Neural cell (in vitro differentiated cells): ENCODE data around the gene P2RY8. TPM values are rescaled to one million over a fixed set of nuclear protein-coding genes. Genes with fewer than 3 reads are reported as not detected.

Experiments used
- H2AFZ ChIP-seq: fragments of 200-600, 300-800 bp; sonication (generic), shearing (Covaris generic); 2 replicates; pipeline ENCODE4 v1.6.0; 2014; ENCODE audit warnings: low read depth, mild to moderate bottlenecking, antibody characterized with exemption, low read length, moderate library complexity
- H3F3A ChIP-seq: fragments of 200-600 bp; shearing (Covaris generic); 2 replicates; pipeline ENCODE4 v1.6.1; 2016; ENCODE audit warnings: mild to moderate bottlenecking, moderate library complexity, mixed read lengths, antibody characterized with exemption, low read length; ENCODE audit not compliant: insufficient read depth, poor library complexity, severe bottlenecking
- H3K27ac ChIP-seq: fragments of 200-600, 300-800 bp; sonication (generic), shearing (Covaris generic); 2 replicates; pipeline ENCODE4 v1.5.1; 2014; ENCODE audit warnings: mild to moderate bottlenecking, low read length, moderate library complexity
- H3K27me3 ChIP-seq: fragments of 300-800, 200-600 bp; sonication (generic), shearing (Covaris generic); 2 replicates; pipeline ENCODE4 v1.6.0; 2014; ENCODE audit warnings: mild to moderate bottlenecking, low read depth, low read length, moderate library complexity; ENCODE audit not compliant: insufficient read depth
- H3K36me3 ChIP-seq: fragments of 300-800, 200-600 bp; sonication (generic), shearing (Covaris generic); 2 replicates; pipeline ENCODE4 v1.5.1; 2014; ENCODE audit warnings: mild to moderate bottlenecking, antibody characterized with exemption, low read length, moderate library complexity; ENCODE audit not compliant: insufficient read depth
- H3K4me2 ChIP-seq: fragments of 300-800, 200-600 bp; sonication (generic), shearing (Covaris generic); 2 replicates; pipeline ENCODE4 v1.6.0; 2014; ENCODE audit warnings: mild to moderate bottlenecking, low read length
- H3K4me3 ChIP-seq: fragments of 300-800, 200-600 bp; sonication (generic), shearing (Covaris generic); 2 replicates; pipeline ENCODE4 v1.5.1; 2014; ENCODE audit warnings: mild to moderate bottlenecking, low read length, moderate library complexity
- H3K79me2 ChIP-seq: fragments of 200-600 bp; shearing (Covaris generic); replicated peaks from 2 replicates; pipeline ENCODE4 v1.6.0; 2014; ENCODE audit warnings: mild to moderate bottlenecking, low read length, moderate library complexity; ENCODE audit not compliant: insufficient read depth
- H3K9ac ChIP-seq: fragments of 300-800, 200-600 bp; sonication (generic), shearing (Covaris generic); 2 replicates; pipeline ENCODE4 v1.6.1; 2016; ENCODE audit warnings: mild to moderate bottlenecking, low read length, mixed read lengths
- H3K9me2 ChIP-seq: fragments of 200-600 bp; shearing (Covaris generic); 2 replicates; pipeline ENCODE4 v1.6.1; 2016; ENCODE audit warnings: mild to moderate bottlenecking, low read length, mixed read lengths; ENCODE audit not compliant: insufficient read depth
- H3K9me3 ChIP-seq: fragments of 200-600, 300-800 bp; sonication (generic), shearing (Covaris generic); 2 replicates; pipeline ENCODE4 v1.6.1; 2016; ENCODE audit warnings: mild to moderate bottlenecking, mixed run types, low read length, moderate library complexity, mixed read lengths
- H4K20me1 ChIP-seq: fragments of 200-600 bp; shearing (Covaris generic); 2 replicates; pipeline ENCODE4 v1.6.1; 2016; ENCODE audit warnings: mild to moderate bottlenecking, mixed run types; ENCODE audit not compliant: insufficient read depth
- EP300 ChIP-seq: fragments of 450-650 bp; conservative IDR thresholded peaks from 2 replicates; pipeline ENCODE4 v1.6.1; 2014; ENCODE audit warnings: antibody characterized with exemption, mild to moderate bottlenecking, moderate library complexity; ENCODE audit not compliant: poor library complexity, severe bottlenecking
- EZH2 ChIP-seq: fragments of 200-600, 300-800 bp; shearing (Covaris generic), sonication (generic); IDR thresholded peaks from 2 replicates; pipeline ENCODE4 v1.6.1; 2014; ENCODE audit warnings: antibody characterized with exemption, low read length, borderline replicate concordance, mild to moderate bottlenecking; ENCODE audit not compliant: insufficient read depth, poor library complexity, severe bottlenecking
- MXI1 ChIP-seq: fragments of 450-650 bp; conservative IDR thresholded peaks from 2 replicates; pipeline ENCODE4 v1.6.1; 2014; ENCODE audit warnings: antibody characterized with exemption, mild to moderate bottlenecking; ENCODE audit not compliant: poor library complexity, severe bottlenecking
- POLR2AphosphoS5 ChIP-seq: IDR thresholded peaks from 2 replicates; pipeline ENCODE4 v1.6.1; 2012
- RAD21 ChIP-seq: fragments of 450-650 bp; conservative IDR thresholded peaks from 2 replicates; pipeline ENCODE4 v1.6.1; 2014; ENCODE audit warnings: antibody characterized with exemption, mild to moderate bottlenecking, moderate library complexity
- SMC3 ChIP-seq: fragments of 450-650 bp; conservative IDR thresholded peaks from 2 replicates; pipeline ENCODE4 v1.6.1; 2014; ENCODE audit warnings: antibody characterized with exemption, mild to moderate bottlenecking, moderate library complexity; ENCODE audit not compliant: poor library complexity
- TAF1 ChIP-seq: IDR thresholded peaks from 2 replicates; pipeline ENCODE4 v1.6.1; 2012; ENCODE audit warnings: low read depth
- polyA plus RNA-seq: library from polyadenylated mRNA; depleted of rRNA; stranded (reverse); fragments of >200 nt; gene quantifications from 2 replicates; pipeline ENCODE4 v1.2.3, GENCODE V29; 2014
- TF ChIP-seq, protein P1 (sequence below): IDR thresholded peaks from 2 replicates; pipeline ENCODE4 v1.6.1; 2012; ENCODE audit warnings: borderline replicate concordance
- TF ChIP-seq, protein P2 (sequence below): fragments of 450-650 bp; IDR thresholded peaks from 2 replicates; pipeline ENCODE4 v1.5.1; 2014; ENCODE audit warnings: antibody characterized with exemption, mild to moderate bottlenecking, moderate library complexity; ENCODE audit not compliant: poor library complexity, severe bottlenecking

Gene P2RY8
- polyA plus RNA-seq, 1 donor from 2014 or later: not detected

DNA sequence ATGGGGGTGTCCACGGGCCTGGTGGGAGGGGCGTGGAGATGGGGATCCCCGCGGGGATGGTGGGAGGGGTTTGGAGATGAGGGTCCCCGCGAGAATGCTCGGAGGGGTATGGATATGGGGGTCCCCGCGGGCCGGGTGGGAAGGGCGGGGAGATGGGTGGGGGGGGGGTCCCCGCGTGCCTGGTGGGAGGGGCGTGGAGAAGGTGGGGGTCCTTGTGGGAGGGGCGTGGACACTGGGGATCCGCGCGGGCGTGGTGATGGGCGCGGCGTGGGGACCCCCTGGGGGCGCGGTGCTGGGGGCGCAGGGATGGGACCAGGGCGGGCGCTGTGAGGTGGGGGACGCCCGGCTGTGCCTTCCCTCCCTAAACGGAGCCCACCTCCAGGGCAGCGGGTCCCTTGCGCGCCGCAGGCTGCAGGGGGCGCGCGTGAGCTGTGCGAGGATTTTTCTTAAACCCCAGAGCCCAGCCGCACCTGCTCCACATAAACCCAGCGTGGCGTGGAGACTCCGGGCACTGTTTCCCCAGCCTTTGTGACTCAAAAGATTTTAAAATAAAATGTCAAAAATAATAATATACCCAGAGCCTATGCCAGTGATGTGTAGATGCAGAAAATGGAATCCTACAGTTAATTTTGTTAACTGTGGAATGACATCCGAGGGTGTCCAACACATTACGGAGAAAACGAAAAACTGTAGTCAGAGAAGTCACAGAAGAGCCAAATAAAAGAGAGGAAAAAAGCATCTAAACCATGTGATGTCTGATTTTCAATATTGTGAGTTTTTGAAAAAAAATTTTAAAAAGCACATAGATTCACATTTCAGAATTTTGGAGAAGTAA is 82.8 kb downstream of the P2RY8 start (continued):
- TF ChIP-seq, protein P1, sequence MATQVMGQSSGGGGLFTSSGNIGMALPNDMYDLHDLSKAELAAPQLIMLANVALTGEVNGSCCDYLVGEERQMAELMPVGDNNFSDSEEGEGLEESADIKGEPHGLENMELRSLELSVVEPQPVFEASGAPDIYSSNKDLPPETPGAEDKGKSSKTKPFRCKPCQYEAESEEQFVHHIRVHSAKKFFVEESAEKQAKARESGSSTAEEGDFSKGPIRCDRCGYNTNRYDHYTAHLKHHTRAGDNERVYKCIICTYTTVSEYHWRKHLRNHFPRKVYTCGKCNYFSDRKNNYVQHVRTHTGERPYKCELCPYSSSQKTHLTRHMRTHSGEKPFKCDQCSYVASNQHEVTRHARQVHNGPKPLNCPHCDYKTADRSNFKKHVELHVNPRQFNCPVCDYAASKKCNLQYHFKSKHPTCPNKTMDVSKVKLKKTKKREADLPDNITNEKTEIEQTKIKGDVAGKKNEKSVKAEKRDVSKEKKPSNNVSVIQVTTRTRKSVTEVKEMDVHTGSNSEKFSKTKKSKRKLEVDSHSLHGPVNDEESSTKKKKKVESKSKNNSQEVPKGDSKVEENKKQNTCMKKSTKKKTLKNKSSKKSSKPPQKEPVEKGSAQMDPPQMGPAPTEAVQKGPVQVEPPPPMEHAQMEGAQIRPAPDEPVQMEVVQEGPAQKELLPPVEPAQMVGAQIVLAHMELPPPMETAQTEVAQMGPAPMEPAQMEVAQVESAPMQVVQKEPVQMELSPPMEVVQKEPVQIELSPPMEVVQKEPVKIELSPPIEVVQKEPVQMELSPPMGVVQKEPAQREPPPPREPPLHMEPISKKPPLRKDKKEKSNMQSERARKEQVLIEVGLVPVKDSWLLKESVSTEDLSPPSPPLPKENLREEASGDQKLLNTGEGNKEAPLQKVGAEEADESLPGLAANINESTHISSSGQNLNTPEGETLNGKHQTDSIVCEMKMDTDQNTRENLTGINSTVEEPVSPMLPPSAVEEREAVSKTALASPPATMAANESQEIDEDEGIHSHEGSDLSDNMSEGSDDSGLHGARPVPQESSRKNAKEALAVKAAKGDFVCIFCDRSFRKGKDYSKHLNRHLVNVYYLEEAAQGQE: no peak
- TF ChIP-seq POLR2AphosphoS5: no peak

DNA sequence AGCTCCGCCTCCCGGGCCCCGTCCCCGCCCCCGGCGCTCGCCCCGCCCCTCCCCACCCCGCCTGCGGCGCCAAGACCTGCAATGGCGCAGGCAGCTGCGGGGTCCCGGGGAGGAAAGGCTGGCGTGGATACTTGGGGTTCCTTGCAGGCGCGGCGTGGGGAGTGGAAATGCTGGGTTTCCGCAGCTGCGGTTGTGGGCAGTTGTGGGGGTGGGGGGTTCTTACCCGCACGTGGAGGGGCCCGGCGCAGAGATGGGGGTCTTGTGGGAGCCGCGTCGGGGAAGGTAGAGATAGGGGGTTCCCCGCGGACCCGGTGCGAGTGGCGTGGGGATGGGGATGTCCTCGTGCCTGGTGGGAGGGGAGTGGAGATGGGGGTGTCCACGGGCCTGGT is 83.6 kb downstream of the P2RY8 start:
- peak overlapping the region; percentile 71 for H3K9ac ChIP-seq
- no peaks in the 10 kb centered on the region for H3F3A ChIP-seq
- peak overlapping the region; percentile 88 for H2AFZ ChIP-seq
- H3K27ac ChIP-seq: peak overlapping the region; percentile 61
- no peak overlapping the region for H3K4me2 ChIP-seq
- no peaks in the 10 kb centered on the region for H3K36me3 ChIP-seq
- peak overlapping the region; percentile 96 for H3K4me3 ChIP-seq
- H3K79me2 ChIP-seq: peaks cover 17% of the 10 kb centered on the region
- H3K9me2 ChIP-seq: no peaks in the 10 kb centered on the region
- no peaks in the 10 kb centered on the region for H3K9me3 ChIP-seq
- TF ChIP-seq TAF1 (peak; percentile 16), POLR2AphosphoS5 (peak; percentile 74), EZH2 (no peak), EP300 (no peak), MXI1 (no peak), SMC3 (no peak), RAD21 (no peak)
- TF ChIP-seq, protein P1: peak; percentile 31
- TF ChIP-seq, protein P2, sequence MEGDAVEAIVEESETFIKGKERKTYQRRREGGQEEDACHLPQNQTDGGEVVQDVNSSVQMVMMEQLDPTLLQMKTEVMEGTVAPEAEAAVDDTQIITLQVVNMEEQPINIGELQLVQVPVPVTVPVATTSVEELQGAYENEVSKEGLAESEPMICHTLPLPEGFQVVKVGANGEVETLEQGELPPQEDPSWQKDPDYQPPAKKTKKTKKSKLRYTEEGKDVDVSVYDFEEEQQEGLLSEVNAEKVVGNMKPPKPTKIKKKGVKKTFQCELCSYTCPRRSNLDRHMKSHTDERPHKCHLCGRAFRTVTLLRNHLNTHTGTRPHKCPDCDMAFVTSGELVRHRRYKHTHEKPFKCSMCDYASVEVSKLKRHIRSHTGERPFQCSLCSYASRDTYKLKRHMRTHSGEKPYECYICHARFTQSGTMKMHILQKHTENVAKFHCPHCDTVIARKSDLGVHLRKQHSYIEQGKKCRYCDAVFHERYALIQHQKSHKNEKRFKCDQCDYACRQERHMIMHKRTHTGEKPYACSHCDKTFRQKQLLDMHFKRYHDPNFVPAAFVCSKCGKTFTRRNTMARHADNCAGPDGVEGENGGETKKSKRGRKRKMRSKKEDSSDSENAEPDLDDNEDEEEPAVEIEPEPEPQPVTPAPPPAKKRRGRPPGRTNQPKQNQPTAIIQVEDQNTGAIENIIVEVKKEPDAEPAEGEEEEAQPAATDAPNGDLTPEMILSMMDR: no peak
- no peaks in the 10 kb centered on the region for H3K27me3 ChIP-seq
- no peaks in the 10 kb centered on the region for H4K20me1 ChIP-seq
